Vagina (tissue), 2 donors: Measurements from ENCODE around the gene YWHAG. TPM values are rescaled to one million over a fixed set of nuclear protein-coding genes. Genes with fewer than 3 reads are reported as not detected.

Source experiments
- DNase-seq, 2 donors: peaks; one replicate each; pipeline ENCODE4 v3.0.0-alpha.2; 2017; ENCODE audit errors: extremely low spot score in 2 of 2
- H3K27ac ChIP-seq: fragments of 200-600 bp; sonication (generic); one replicate; pipeline ENCODE4 v1.5.1; 2019
- H3K27me3 ChIP-seq: fragments of 200-600 bp; sonication (generic); one replicate; pipeline ENCODE4 v1.5.1; 2019
- H3K36me3 ChIP-seq, 2 donors: fragments of 200-600 bp; sonication (generic); one replicate each; pipeline ENCODE4 v1.5.1; 2017 to 2019
- H3K4me1 ChIP-seq: fragments of 200-600 bp; sonication (generic); one replicate; pipeline ENCODE4 v1.5.1; 2019
- H3K4me3 ChIP-seq, 2 donors: fragments of 200-600 bp; sonication (generic); 1 replicate in 1 of 2; 2 replicates in 1 of 2; pipeline ENCODE4 v1.5.1; 2016 to 2019
- H3K9me3 ChIP-seq: fragments of 200-600 bp; sonication (generic); one replicate; pipeline ENCODE4 v1.5.1; 2019
- CTCF ChIP-seq, 3 experiments: fragments of 450-650 bp in 2 of 3; fragments of 200-600 bp in 1 of 3; sonication (generic) in 1 of 3; IDR thresholded peaks; one replicate each; pipeline ENCODE4 v1.5.1; 2017 to 2019; ENCODE audit warnings: antibody characterized with exemption in 3 of 3, mild to moderate bottlenecking in 2 of 3, moderate library complexity in 2 of 3
- POLR2A ChIP-seq, 2 donors: fragments of 450-650 bp; IDR thresholded peaks; one replicate each; pipeline ENCODE4 v1.6.1; 2017; ENCODE audit warnings: antibody characterized with exemption in 2 of 2, mild to moderate bottlenecking in 2 of 2, moderate library complexity in 2 of 2
- POLR2AphosphoS5 ChIP-seq, 2 donors: sonication (generic); formaldehyde crosslinking; IDR thresholded peaks; one replicate each; pipeline ENCODE4 v1.9.0; 2017; ENCODE audit warnings: antibody characterized with exemption in 2 of 2, mild to moderate bottlenecking in 2 of 2, low read depth in 1 of 2; ENCODE audit not compliant: insufficient read depth in 1 of 2
- intact Hi-C: fragments of 100-400 bp; cut with DNase I; formaldehyde crosslinking; loops from one replicate; pipeline ENCODE4 v1.15.1; 2023
- total RNA-seq: library from RNA; depleted of rRNA; stranded (reverse); fragments of >200 nt; gene quantifications from one replicate; pipeline ENCODE4 v1.2.3, GENCODE V29; 2016

Gene YWHAG
- total RNA-seq, 1 donor from 2014 or later = 73.2 TPM

- Histone ChIP-seq H3K27ac (no peak overlapping the region), H3K4me3 (no peak overlapping the region), H3K4me1 (peaks cover 57% of the 10 kb centered on the region), H3K36me3 (peaks cover 0 to 23% of the 10 kb centered on the region in 2 donors), H3K27me3 (no peaks in the 10 kb centered on the region), H3K9me3 (no peaks in the 10 kb centered on the region)
- DNase-seq = no peak
- intact Hi-C loops = no loop called here
- TF ChIP-seq POLR2AphosphoS5 (IDR thresholded peaks at IDR 0.05; ENCODE audit: insufficient read depth in 1 of 2, low read depth in 1 of 2) = no peak
- TF ChIP-seq CTCF (IDR thresholded peaks at IDR 0.05) = no peak
- no peak for TF ChIP-seq POLR2A (IDR thresholded peaks at IDR 0.05)
These were observed 7.4 kb downstream of the YWHAG start for GRCh38 chr7:76351372-76351771.

- H3K4me3 ChIP-seq = no peak overlapping the region
- no peaks in the 10 kb centered on the region for H3K9me3 ChIP-seq
- no peak for TF ChIP-seq CTCF (IDR thresholded peaks at IDR 0.05)
- no peak for TF ChIP-seq POLR2AphosphoS5 (IDR thresholded peaks at IDR 0.05; ENCODE audit: insufficient read depth in 1 of 2, low read depth in 1 of 2)
- no peak for TF ChIP-seq POLR2A (IDR thresholded peaks at IDR 0.05)
- DNase-seq = no peak
- H3K27me3 ChIP-seq = no peaks in the 10 kb centered on the region
- H3K27ac ChIP-seq = no peak overlapping the region
- H3K36me3 ChIP-seq = peaks cover 0 to 40% of the 10 kb centered on the region in 2 donors
- peaks cover 42% of the 10 kb centered on the region for H3K4me1 ChIP-seq
- intact Hi-C loops = no loop called here
These were observed 9.4 kb downstream of the YWHAG start for GRCh38 chr7:76349313-76349885.

- intact Hi-C loops = loop anchor here (1.0 kb wide), 1 partner anchor 76 kb away; no protein-coding TSS in a partner anchor
- no peak overlapping the region for H3K27ac ChIP-seq
- H3K4me1 ChIP-seq = peaks cover 31% of the 10 kb centered on the region
- TF ChIP-seq CTCF (IDR thresholded peaks at IDR 0.05) = no peak
- TF ChIP-seq POLR2A (IDR thresholded peaks at IDR 0.05) = no peak
- TF ChIP-seq POLR2AphosphoS5 (IDR thresholded peaks at IDR 0.05; ENCODE audit: insufficient read depth in 1 of 2, low read depth in 1 of 2) = no peak
- H3K27me3 ChIP-seq = no peaks in the 10 kb centered on the region
- H3K9me3 ChIP-seq = no peaks in the 10 kb centered on the region
- H3K36me3 ChIP-seq = peaks cover 0 to 51% of the 10 kb centered on the region in 2 donors
- no peak overlapping the region for H3K4me3 ChIP-seq
- DNase-seq = no peak
These were observed 11.1 kb downstream of the YWHAG start for GRCh38 chr7:76347710-76348109.

GRCh38 chr7:76346778-76347177 lies 12.0 kb downstream of the YWHAG start:
- intact Hi-C loops = loop anchor here (1.0 kb wide), 1 partner anchor 75 kb away; no protein-coding TSS in a partner anchor

More at GRCh38 chr7:76346778-76347177, 12.0 kb downstream of the YWHAG start:
- H3K27me3 ChIP-seq = no peaks in the 10 kb centered on the region
- peaks cover 0 to 51% of the 10 kb centered on the region in 2 donors for H3K36me3 ChIP-seq
- no peak overlapping the region for H3K4me3 ChIP-seq
- no peaks in the 10 kb centered on the region for H3K9me3 ChIP-seq
- DNase-seq = no peak
- H3K27ac ChIP-seq = no peak overlapping the region
- peaks cover 31% of the 10 kb centered on the region for H3K4me1 ChIP-seq
- no peak for TF ChIP-seq POLR2AphosphoS5 (IDR thresholded peaks at IDR 0.05; ENCODE audit: insufficient read depth in 1 of 2, low read depth in 1 of 2)
- no peak for TF ChIP-seq CTCF (IDR thresholded peaks at IDR 0.05)
- no peak for TF ChIP-seq POLR2A (IDR thresholded peaks at IDR 0.05)
